Esophagus muscularis mucosa (tissue), 3 donors: Measurements from ENCODE around the gene HLX.

Source experiments
- CTCF ChIP-seq, 3 experiments: fragments of 200-600 bp in 2 of 3; fragments of 450-650 bp in 1 of 3; sonication (generic) in 2 of 3; IDR thresholded peaks; one replicate each; pipeline ENCODE4 v1.5.1; 2017 to 2019; ENCODE audit warnings: antibody characterized with exemption in 3 of 3, mild to moderate bottlenecking in 2 of 3, moderate library complexity in 1 of 3
- POLR2A ChIP-seq: fragments of 450-650 bp; IDR thresholded peaks from one replicate; pipeline ENCODE4 v1.6.1; 2017; ENCODE audit warnings: antibody characterized with exemption, moderate library complexity, mild to moderate bottlenecking, low read depth
- POLR2AphosphoS5 ChIP-seq, 2 donors: sonication (generic); formaldehyde crosslinking; IDR thresholded peaks; one replicate each; pipeline ENCODE4 v1.6.1; 2017; ENCODE audit warnings: antibody characterized with exemption in 2 of 2

- TF ChIP-seq POLR2A, result no peak
- no peak for TF ChIP-seq POLR2AphosphoS5 (IDR thresholded peaks at IDR 0.05)
- TF ChIP-seq CTCF (IDR thresholded peaks at IDR 0.05), result no peak
Observed at GRCh38 chr1:220894025-220894923, 15.0 kb downstream of the HLX start.
